ENCODE data around the gene SFTPA2. TPM values are rescaled to one million over a fixed set of nuclear protein-coding genes. Genes with fewer than 3 reads are reported as not detected.
"Not testable (repeated sequence)": the region's sequence is repeated elsewhere in the genome, so short reads cannot be mapped to it uniquely, and the experiment has no call there.

The SFTPA2 gene
- total RNA-seq, 1 donor, result not detected

- H3K4me3 ChIP-seq (ENCODE audit: low read length), result no peak overlapping the region
- H3K9me3 ChIP-seq (ENCODE audit: low read depth, low read length), result no peaks in the 10 kb centered on the region
- H3K4me1 ChIP-seq (ENCODE audit: insufficient read depth, low read length), result no peaks in the 10 kb centered on the region
- H3K27me3 ChIP-seq (ENCODE audit: insufficient read depth, low read length), result peaks cover 3% of the 10 kb centered on the region
Observed at GRCh38 chr10:79582096-79582495, 21.9 kb upstream of the SFTPA2 start.

- no peak overlapping the region for H3K4me3 ChIP-seq (ENCODE audit: low read length)
- H3K4me1 ChIP-seq (ENCODE audit: insufficient read depth, low read length), result no peaks in the 10 kb centered on the region
- H3K9me3 ChIP-seq (ENCODE audit: low read depth, low read length), result no peaks in the 10 kb centered on the region
- peaks cover 7% of the 10 kb centered on the region for H3K27me3 ChIP-seq (ENCODE audit: insufficient read depth, low read length)
Observed at GRCh38 chr10:79581044-79581443, 20.8 kb upstream of the SFTPA2 start.

GRCh38 chr10:79579361-79579760 is 19.2 kb upstream of the SFTPA2 start:
- Histone ChIP-seq H3K27me3 (ENCODE audit: insufficient read depth, low read length) (peaks cover 7% of the 10 kb centered on the region), H3K9me3 (ENCODE audit: low read depth, low read length) (no peaks in the 10 kb centered on the region), H3K4me3 (ENCODE audit: low read length) (no peak overlapping the region), H3K4me1 (ENCODE audit: insufficient read depth, low read length) (no peaks in the 10 kb centered on the region)

- not testable (repeated sequence) for H3K9me3 ChIP-seq (ENCODE audit: low read depth, low read length); H3K4me3 ChIP-seq (ENCODE audit: low read length); H3K4me1 ChIP-seq (ENCODE audit: insufficient read depth, low read length)
- H3K27me3 ChIP-seq (ENCODE audit: insufficient read depth, low read length), result peaks cover 17% of the 10 kb centered on the region
Observed at GRCh38 chr10:79570624-79571023, 10.4 kb upstream of the SFTPA2 start.

- no peak overlapping the region for H3K4me3 ChIP-seq (ENCODE audit: low read length)
- H3K27me3 ChIP-seq (ENCODE audit: insufficient read depth, low read length), result peaks cover 8% of the 10 kb centered on the region
- H3K9me3 ChIP-seq (ENCODE audit: low read depth, low read length), result no peaks in the 10 kb centered on the region
- no peaks in the 10 kb centered on the region for H3K4me1 ChIP-seq (ENCODE audit: insufficient read depth, low read length)
Observed at GRCh38 chr10:79563426-79563825, 3.2 kb upstream of the SFTPA2 start.

GRCh38 chr10:79562135-79562756 is 2.0 kb upstream of the SFTPA2 start:
- Histone ChIP-seq H3K4me3 (ENCODE audit: low read length) (no peak overlapping the region), H3K4me1 (ENCODE audit: insufficient read depth, low read length) (no peaks in the 10 kb centered on the region), H3K27me3 (ENCODE audit: insufficient read depth, low read length) (no peaks in the 10 kb centered on the region), H3K9me3 (ENCODE audit: low read depth, low read length) (no peaks in the 10 kb centered on the region)

- Histone ChIP-seq H3K9me3 (ENCODE audit: low read depth, low read length) (no peaks in the 10 kb centered on the region), H3K4me3 (ENCODE audit: low read length) (no peak overlapping the region), H3K4me1 (ENCODE audit: insufficient read depth, low read length) (no peaks in the 10 kb centered on the region), H3K27me3 (ENCODE audit: insufficient read depth, low read length) (no peaks in the 10 kb centered on the region)
Observed at GRCh38 chr10:79561257-79561656, 1.1 kb upstream of the SFTPA2 start.

- Histone ChIP-seq H3K27me3 (ENCODE audit: insufficient read depth, low read length) (no peaks in the 10 kb centered on the region), H3K4me3 (ENCODE audit: low read length) (no peak overlapping the region), H3K9me3 (ENCODE audit: low read depth, low read length) (no peaks in the 10 kb centered on the region), H3K4me1 (ENCODE audit: insufficient read depth, low read length) (no peaks in the 10 kb centered on the region)
Observed at GRCh38 chr10:79559726-79560125, 481 bp downstream of the SFTPA2 start.

- not testable (repeated sequence) for H3K9me3 ChIP-seq (ENCODE audit: low read depth, low read length); H3K4me3 ChIP-seq (ENCODE audit: low read length); H3K27me3 ChIP-seq (ENCODE audit: insufficient read depth, low read length); H3K4me1 ChIP-seq (ENCODE audit: insufficient read depth, low read length)
Observed at GRCh38 chr10:79556961-79557360, 3.2 kb downstream of the SFTPA2 start.

GRCh38 chr10:79555354-79556309 is 4.6 kb downstream of the SFTPA2 start:
- Histone ChIP-seq H3K9me3 (ENCODE audit: low read depth, low read length) (no peaks in the 10 kb centered on the region), H3K4me3 (ENCODE audit: low read length) (no peak overlapping the region), H3K4me1 (ENCODE audit: insufficient read depth, low read length) (no peaks in the 10 kb centered on the region), H3K27me3 (ENCODE audit: insufficient read depth, low read length) (no peaks in the 10 kb centered on the region)

- Histone ChIP-seq H3K4me3 (ENCODE audit: low read length) (no peak overlapping the region), H3K4me1 (ENCODE audit: insufficient read depth, low read length) (no peaks in the 10 kb centered on the region), H3K9me3 (ENCODE audit: low read depth, low read length) (no peaks in the 10 kb centered on the region), H3K27me3 (ENCODE audit: insufficient read depth, low read length) (no peaks in the 10 kb centered on the region)
Observed at GRCh38 chr10:79552143-79552542, 8.1 kb downstream of the SFTPA2 start.

GRCh38 chr10:79547973-79548372 is 12.2 kb downstream of the SFTPA2 start:
- no peaks in the 10 kb centered on the region for H3K27me3 ChIP-seq (ENCODE audit: insufficient read depth, low read length)
- peaks cover under 1% of the 10 kb centered on the region for H3K4me1 ChIP-seq (ENCODE audit: insufficient read depth, low read length)
- H3K9me3 ChIP-seq (ENCODE audit: low read depth, low read length), result no peaks in the 10 kb centered on the region
- H3K4me3 ChIP-seq (ENCODE audit: low read length), result no peak overlapping the region

- H3K4me1 ChIP-seq (ENCODE audit: insufficient read depth, low read length); H3K9me3 ChIP-seq (ENCODE audit: low read depth, low read length); H3K27me3 ChIP-seq (ENCODE audit: insufficient read depth, low read length); H3K4me3 ChIP-seq (ENCODE audit: low read length): not testable (repeated sequence)
Observed at GRCh38 chr10:79547128-79547527, 13.1 kb downstream of the SFTPA2 start.

- H3K9me3 ChIP-seq (ENCODE audit: low read depth, low read length); H3K4me3 ChIP-seq (ENCODE audit: low read length); H3K4me1 ChIP-seq (ENCODE audit: insufficient read depth, low read length); H3K27me3 ChIP-seq (ENCODE audit: insufficient read depth, low read length): not testable (repeated sequence)
Observed at GRCh38 chr10:79544926-79545659, 15.1 kb downstream of the SFTPA2 start.

- H3K4me1 ChIP-seq (ENCODE audit: insufficient read depth, low read length); H3K9me3 ChIP-seq (ENCODE audit: low read depth, low read length); H3K4me3 ChIP-seq (ENCODE audit: low read length); H3K27me3 ChIP-seq (ENCODE audit: insufficient read depth, low read length): not testable (repeated sequence)
Observed at GRCh38 chr10:79544408-79544807, 15.8 kb downstream of the SFTPA2 start.
